ENCODE measurements around the gene DCAF6.

- no peak for TF ChIP-seq POLR2A (IDR thresholded peaks at IDR 0.05; ENCODE audit: low read depth, low read length)
- no peak for TF ChIP-seq POLR2AphosphoS5 (IDR thresholded peaks at IDR 0.05; ENCODE audit: low read depth, low read length)
Measured at GRCh38 chr1:167929725-167930124, 6.8 kb upstream of the DCAF6 start.
